Measurements from ENCODE around the gene CYTH1.

Gene CYTH1, protein sequence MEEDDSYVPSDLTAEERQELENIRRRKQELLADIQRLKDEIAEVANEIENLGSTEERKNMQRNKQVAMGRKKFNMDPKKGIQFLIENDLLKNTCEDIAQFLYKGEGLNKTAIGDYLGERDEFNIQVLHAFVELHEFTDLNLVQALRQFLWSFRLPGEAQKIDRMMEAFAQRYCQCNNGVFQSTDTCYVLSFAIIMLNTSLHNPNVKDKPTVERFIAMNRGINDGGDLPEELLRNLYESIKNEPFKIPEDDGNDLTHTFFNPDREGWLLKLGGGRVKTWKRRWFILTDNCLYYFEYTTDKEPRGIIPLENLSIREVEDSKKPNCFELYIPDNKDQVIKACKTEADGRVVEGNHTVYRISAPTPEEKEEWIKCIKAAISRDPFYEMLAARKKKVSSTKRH

DNA sequence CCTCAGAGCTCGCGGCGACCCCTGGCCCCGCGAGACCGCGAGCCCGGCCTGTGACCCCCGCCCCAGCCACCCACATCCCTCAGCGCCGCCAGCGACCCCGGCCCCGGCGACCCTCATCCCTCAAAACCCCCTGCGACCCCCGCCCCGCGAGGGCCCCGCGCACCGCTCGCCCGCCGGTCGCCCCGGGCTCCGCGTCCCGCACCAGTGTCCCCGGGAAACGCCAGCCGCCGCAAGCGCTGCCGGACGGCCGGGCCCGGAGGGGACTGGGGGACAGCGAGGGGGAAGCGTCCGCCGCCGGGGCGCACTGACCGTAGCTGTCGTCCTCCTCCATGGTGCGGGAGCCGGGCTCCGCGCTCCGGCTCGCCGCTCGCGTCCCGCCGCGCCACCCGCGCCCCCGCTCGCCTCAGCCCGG, at the start of gene CYTH1:
Gene CYTH1 (minus strand): TSS at position 381 of the 412 bp plus-strand sequence. CDS start 50 bp downstream, at position 331.
- no peak for DNase-seq

DNA sequence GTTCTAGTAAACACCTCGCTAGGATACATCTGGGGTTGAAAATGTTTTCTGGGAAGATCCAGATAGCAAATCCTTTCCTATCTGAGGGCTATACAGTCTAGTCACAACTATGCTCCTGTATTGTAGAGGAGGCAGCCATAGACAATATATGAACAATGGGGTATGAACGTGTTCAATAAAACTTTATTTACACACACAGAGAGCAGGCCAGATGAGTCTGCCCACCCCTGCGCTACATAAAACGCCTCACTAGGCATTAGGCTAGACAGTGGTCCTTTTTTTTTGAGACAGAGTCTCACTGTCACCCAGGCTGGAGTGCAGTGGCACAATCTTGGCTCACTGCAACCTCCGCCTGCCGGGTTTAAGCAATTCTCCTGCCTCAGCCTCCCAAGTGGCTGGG, 47.4 kb upstream of the CYTH1 start:
- no peak for DNase-seq

DNA sequence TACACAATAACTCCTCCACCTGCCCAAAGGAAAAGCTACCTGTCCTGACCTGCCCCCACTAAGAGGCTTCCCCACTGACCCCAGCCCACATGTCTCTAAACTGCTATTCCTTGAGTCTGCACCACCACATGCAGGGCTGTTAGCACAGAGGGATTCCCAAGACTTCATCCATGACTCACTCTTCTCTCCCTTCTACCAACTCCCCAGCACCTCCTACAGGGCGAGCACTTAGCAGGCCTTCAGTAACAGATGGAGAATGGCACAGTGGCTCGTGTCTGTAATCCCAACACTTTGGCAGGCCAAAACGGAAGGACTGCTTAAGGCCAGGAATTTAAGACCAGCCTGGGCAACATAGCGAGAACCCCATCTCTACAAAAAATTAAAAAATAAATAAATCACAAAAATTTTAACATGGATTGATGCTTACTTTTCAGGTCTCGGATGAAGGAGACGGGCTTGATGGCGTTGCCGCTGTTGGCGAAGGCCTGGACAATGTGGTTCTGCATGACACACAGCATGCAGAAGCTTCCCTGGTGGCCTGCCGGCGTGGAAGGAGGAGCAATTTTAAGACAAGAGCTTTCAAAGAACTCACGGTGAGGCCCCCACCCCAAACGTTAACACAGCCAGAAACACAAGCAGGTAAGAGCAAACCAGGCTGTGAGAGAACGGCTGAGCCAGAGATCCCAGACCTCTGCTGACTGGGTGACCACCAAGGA, 46.6 kb upstream of the CYTH1 start:
- DNase-seq, result no peak

DNA sequence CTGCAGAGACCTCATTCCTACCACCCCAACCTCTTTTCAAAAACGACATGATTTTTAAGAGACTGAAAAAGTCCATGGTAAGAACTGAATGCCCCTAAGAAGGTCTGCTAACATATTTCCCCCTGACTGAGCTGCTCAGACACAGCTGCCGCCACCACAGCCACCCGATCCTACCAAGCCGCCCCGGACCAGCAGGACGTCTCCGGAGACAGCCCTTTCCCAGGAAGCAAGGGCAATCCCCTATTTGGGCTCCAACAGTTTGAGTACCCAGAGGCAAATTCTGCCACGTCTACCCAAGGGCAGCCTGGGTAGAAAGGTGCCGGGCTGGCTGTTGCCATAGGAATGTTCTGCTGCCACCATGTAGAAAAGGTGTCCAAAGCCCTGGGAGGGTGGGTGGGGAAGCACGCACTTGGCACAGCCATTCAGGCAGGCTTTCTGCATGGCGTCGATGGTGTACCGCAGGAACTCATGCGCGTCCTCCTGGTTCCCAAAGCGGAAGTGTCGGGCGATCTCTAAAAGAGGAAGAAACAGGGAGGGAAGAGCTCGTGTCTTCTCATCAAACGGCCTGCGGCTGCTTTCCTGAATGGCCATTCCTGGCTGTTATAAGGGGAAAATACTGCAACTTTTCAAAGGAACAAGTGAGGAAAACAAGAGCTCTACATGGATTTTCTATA, 44.9 kb upstream of the CYTH1 start:
- DNase-seq, result no peak

DNA sequence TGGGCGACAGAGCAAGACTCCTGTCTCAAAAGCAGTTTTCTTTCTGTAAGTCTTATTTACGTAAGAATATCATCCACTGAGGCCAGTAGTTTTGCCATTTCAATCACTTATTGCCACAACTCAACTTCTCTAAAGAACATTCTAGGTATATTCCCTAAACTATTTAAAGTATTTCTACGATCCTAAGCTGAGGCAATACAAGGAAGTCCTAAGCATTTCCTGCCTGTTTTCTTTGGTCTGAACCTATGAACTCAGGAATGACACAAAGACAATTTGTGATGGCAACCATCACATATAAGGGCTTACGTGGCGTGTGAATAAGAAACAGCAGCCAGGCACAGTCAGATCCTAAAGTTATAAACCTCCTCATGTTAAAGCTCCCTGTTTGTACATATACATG, 44.3 kb upstream of the CYTH1 start:
- no peak for DNase-seq

DNA sequence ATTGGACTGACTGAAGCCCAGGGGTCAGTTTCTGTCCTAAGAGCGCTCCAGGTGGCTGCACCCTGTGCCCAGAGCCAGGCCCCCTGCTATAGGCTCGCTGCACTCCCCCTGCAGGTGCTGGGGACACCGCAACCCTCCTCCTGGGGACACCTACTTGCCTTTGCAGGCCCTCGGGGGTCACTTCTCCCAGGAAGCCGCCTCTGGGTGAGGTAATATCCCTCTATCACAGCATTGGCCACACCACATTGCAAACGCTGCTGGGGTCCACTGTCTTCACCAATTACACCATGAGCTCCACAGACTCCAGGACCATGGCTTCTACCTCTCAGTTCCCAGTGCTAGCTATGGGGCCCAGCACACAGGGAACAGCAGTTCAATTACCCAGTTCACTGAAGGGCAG, 43.6 kb upstream of the CYTH1 start:
- no peak for DNase-seq

DNA sequence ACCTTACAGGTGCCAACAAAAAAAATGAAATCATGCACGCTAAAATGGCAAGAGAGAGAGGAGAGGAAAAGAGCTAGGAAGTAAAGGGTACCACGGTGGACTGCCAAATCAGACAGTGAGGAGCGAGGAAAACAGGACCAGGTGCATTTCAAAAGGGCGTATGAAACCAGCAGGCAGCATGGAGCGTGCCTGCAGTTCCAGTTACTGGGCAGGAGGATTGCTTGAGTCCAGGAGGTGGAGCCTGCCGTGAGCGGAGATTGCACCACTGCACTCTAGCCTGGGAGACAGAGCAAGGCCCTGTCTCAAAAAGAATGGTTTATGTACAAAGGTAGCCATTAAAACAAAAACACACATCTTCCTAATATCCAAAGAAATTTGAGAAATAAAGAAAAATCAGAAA, 42.2 kb upstream of the CYTH1 start:
- no peak for DNase-seq

DNA sequence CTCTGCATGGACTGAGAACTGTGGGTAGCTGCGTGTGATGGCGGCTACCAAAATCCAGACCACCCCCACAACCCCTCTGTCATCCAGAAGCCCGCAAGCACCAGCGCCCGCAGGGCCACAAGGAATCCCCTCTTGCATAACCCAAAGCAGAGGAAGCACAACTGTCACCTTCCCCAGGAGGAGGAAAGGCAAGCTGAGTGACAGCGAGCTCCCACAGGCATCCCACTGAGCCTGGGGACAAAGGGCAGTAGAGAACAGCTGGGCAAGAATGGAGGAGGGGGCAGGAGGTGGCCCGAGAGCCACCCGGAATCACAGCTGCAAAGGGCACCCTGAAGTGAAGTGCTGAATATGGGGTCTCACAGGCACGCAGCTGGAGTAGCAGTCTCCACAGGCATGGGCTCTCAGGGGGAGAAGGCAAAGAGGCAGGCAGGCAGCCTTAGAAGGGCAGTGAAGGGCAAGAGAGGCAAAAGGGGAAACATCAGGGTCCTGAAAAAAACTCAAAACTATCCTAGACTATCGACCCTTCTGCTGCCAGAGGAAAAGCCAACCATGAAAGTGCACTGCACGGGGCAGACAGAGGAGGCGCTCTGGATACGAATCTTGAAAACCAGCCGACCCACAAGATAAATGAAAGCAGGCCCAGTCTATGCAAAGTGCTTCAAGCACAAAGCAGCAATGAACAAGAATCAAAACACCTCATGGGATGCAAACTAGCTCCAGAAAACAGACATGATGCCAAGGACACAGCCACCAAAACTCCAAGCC, 41.4 kb upstream of the CYTH1 start:
- peak; percentile 32 for DNase-seq

DNA sequence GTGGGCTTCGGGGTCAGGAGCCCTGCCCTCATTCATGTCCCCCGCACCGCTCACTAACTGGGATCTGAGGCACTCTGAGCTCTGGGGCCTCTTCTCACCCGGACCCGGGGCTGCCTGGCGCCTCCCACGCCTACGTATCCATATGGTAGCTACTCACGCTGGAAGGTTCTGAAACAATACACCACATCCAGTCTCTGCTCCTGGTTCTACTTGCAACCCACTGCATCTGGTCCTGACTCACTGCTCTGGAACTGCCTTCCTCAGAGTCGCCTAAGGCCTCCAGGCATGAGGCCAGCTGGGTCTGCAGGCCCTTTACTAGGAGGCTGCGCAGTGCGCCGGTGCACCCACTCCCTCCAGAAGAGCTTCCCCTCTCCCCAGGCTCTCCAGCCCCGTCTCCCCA, 40.5 kb upstream of the CYTH1 start:
- peak; percentile 12 for DNase-seq

DNA sequence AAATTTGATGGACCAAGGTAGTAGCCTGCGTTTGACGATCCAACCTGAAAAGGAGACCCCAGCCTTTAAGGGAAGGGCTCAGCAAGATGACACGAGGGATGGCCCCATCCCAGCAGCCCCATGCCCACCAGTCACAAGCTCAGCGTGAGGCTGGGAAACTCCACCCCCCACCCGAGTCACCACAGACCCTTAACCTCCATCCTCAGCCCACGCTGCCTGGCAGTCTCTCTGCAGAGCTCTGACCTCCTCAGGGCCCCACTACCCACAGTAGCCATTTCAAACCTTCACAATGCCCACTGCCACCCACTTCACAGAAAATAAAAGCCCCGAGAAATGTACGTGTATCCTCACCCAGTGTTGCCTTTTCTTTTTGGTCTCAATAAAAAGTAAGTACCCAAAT, 39.9 kb upstream of the CYTH1 start:
- no peak for DNase-seq

DNA sequence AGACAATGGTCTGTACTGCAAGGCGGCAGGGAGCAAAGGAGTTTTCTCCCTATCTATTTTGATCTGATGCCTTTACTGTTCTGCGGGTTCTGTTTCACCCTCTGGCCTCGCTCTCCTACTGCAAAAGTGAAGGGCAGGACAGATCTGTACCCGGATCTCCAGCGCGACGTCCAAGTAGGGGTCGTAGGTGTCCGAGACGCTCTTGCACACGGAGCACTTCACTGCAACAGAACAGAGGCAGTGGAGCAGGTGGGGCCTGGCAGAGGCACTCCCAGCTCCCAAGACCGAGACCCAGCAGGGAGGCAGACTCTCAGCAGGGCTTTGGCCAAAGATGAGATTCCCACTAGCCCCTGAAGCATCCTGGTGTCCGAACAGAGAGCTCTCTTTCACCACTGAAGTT, 38.8 kb upstream of the CYTH1 start:
- no peak for DNase-seq

DNA sequence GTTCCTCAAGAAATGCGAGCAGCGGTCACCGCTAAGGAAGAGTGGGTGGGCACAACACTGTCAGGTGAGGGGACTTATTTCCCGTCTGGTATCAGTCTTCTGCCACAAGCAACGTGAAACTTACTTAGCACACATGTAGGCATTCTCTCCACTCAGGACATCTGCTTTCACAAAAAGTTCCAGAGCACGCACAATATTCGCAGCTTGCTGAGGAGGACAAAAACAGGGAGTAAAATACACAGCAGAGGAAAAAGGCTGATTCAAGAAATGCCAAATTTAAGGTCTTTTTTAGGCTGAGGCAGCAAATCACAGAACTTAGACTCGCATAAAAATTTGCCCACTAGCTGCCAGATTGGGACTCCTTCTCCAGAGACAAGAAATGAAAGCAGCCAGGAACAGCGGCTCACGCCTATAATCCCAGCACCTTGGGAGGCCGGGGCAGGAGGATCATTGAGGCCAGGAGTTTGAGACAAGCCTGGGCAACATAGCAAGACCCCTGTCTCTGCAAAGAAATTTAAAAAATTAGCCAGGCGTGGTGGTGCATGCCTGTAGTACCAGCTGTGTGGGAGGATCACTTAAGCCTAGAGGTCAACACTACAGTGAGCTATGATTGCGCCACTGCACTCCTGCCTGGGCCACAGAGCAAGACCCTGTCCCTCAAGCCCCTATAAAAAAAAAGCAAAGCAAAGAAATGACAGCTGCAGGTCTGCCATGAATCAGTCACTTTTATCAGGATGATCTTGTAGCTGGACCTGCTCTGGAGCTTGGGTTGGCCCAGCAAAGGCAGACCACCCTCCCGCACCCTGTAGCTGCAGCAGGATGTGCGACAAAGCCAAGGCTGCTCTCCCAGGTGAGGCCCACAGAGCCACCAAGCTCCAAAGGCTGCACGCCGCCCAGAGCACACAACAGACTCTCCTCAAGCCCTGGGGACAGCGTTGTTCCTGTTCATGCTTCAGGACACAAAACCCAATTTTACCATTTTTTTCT, 38.0 kb upstream of the CYTH1 start:
- DNase-seq, result no peak

DNA sequence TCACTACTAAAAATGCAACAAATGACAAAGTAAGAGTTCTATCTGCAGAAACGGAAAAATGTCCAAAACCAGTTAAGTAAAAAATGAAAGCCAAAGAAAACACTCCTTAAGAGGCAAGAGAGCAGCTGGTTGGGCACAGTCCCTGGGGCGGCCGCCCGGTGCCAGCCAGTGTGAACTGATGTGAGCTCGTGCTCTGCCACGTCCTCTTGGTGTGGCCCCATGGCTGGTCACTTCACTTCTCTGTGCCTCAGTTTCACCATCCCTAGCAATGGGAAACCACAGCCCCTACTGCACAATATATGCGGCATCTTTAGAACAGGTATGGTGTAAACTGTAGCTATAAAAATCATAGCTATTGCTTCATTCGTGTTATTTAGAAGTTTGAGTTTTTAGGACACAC, 37.3 kb upstream of the CYTH1 start:
- DNase-seq, result no peak

DNA sequence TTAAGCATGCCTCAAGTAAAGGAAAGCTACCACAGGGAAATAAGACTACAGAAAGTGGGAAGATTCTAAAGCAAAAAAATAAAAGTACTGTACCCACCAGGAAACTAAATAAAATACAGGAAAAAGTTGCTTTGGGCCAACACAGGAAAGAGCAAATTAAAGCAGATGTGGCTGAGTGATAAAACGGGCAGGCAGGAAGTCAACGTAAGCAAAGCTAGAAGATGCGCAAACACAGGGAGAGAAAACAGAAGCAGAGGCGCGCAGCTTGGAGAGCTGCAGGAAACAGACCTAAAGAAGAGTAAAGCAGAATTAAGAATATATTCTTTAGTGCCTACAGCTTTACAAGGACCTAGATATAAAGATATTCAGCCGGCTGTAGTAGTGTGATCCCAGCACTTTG, 36.9 kb upstream of the CYTH1 start:
- DNase-seq, result no peak

DNA sequence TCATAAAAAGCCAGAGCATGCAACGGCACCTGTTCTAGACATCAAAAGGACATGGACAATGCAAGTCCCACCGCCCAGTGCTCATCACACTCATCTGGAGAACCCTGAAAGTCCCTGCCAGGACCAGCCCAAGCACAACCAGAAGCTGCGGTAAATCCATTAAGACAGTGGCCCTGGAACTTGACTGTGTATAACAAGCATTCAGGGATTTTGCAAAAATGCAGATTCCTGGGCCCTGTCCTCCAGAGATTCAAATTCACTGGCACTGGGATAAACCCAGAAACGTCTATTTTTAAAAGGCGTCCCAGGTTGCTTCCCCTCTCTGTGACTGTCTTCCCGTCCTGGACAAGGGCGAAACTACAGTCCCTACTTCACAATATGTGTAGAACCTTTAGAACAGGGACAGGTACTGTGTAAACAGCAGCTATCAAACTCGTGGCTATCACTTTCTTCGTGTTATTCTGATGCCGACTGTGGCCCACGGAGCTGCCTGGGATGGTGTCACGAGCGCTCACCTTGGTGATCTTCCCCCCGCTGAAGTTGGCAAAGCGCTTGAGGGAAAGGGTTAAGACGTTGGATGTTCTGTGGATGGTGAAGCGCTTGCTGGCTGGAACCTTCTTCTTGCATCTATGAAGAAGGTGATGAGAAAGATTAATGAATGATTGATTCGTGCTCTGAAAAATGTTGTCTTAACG, 36.2 kb upstream of the CYTH1 start:
- DNase-seq, result no peak

DNA sequence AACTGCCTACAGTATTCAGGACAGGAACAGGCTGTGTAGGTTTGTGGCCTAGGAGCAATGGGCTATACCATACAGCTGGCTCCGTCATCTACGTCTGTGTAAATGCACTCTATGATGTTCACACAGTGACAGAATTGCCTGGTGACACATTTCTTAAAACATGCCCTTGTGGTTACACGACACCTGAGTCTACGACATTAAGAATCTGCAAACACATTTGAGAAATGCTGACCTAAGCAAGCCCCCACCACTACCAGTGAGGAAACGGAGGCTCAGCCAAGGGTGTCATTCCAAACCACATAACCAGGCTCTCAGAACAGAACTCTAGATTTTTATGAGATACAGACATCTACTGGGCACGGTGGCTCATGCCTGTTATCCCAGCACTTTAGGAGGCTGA, 35.0 kb upstream of the CYTH1 start:
- no peak for DNase-seq

DNA sequence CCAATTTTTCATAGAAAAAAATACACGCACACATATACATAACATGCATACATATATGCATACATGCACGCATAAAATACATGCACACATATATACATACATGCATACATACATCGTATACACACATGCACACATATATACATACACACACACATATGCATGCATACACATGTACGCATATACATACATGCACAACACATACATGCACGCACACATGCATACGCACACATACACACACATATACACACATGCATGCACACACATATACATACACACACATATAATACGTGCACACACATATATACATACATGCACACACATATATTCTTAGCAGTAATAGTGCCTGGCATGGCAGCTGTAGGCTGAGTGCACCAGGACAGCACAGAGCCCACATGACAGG, 33.6 kb upstream of the CYTH1 start:
- no peak for DNase-seq

DNA sequence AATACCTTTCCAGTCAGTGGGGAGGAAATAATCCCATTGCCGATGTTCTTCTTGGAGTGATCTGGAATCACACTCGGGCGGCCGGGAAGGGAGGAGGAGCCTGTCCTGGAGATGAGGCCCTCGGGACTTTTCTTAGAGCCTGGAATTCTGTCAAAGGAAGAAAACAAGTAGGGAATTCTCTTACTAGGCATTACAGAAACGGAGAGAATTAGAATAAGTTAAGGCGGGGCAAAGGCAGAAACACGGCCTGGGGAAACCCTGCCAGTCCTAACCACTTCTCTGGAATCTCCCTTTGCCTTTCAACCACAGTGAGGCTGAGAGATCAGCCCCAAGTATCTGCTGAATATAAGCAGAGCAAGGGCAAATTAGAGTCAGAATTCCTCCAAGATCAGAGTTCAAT, 30.8 kb upstream of the CYTH1 start:
- no peak for DNase-seq

DNA sequence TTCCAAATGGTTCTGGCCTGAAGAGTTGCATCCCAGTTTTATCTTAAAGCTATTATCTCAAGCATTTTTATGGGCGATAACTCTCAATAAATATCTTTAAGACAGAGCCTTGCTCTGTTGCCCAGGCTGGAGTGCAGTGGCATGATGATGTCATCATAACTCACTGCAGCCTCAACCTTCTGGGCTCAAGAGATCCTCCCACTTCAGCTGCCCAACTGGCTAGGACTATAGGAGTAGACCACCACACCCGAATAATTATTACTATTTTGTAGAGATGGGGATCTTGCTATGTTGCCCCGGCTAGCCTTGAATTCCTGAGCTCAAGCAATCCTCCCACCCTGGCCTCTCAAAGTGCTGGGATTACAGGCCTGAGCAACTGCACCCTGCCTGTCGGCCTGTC, 26.1 kb upstream of the CYTH1 start:
- no peak for DNase-seq

DNA sequence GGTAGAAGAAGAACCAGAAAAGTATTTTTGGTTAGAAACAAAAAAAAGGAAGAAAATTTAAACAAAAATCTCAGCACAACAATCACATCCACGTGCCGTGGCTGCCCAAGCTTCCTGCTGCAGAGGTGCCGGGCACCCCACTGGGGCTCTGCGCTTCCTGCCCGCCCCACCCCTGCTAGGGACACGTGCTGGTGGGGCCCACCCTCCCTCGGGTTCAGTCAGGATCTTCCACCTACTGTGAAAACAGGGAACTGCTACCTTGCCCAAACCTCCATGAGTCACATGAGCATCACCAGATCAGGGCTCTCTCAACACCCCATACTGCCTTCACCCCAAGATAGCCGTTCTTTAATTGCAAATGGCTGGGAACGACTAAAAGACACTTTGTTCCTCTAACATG, 24.4 kb upstream of the CYTH1 start:
- no peak for DNase-seq

DNA sequence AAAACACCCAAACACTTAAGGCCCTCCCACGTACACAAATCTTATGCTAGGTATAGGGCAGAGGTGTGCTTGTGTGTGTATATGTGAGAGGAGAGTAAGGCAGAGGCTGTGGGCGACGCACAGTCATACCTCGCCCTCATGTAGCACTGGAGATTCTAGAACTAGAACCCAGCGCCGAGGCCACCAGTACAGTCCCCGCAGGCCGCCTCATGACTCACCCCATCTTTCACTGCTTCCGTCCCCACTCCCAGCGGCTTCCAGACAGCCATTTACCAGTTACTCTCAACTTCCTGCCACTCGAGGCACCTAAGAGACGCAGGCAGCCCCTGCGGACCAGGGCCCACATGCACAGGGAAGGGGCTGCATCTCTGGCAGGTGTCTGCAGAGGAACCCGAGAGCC, 23.2 kb upstream of the CYTH1 start:
- DNase-seq, result no peak
